ENCODE results near the gene ACTBL2.
"Not testable (repeated sequence)": the region's sequence is repeated elsewhere in the genome, so short reads cannot be mapped to it uniquely, and the experiment has no call there.

Gene ACTBL2

GRCh38 chr5:57482671-57483106, at the start of gene ACTBL2:
ACTBL2 (minus strand) TSS chr5:57482811; CDS start chr5:57482707, 104 bp downstream.
- no peak for DNase-seq (ENCODE audit: low read depth in 2 of 2)

GRCh38 chr5:57531333-57531732, 48.7 kb upstream of the ACTBL2 start:
- no peak for DNase-seq (ENCODE audit: low read depth in 2 of 2)

- DNase-seq (ENCODE audit: low read depth in 2 of 2) = no peak
Observed at GRCh38 chr5:57529864-57530263, 47.3 kb upstream of the ACTBL2 start.

- DNase-seq (ENCODE audit: low read depth in 2 of 2) = no peak
Observed at GRCh38 chr5:57527870-57528269, 45.3 kb upstream of the ACTBL2 start.

- DNase-seq (ENCODE audit: low read depth in 2 of 2) = no peak
Observed at GRCh38 chr5:57524348-57525060, 41.9 kb upstream of the ACTBL2 start.

- DNase-seq (ENCODE audit: low read depth in 2 of 2) = not testable (repeated sequence)
Observed at GRCh38 chr5:57522477-57522876, 39.9 kb upstream of the ACTBL2 start.

GRCh38 chr5:57518415-57518814, 35.8 kb upstream of the ACTBL2 start:
- not testable (repeated sequence) for DNase-seq (ENCODE audit: low read depth in 2 of 2)

GRCh38 chr5:57517250-57517649, 34.6 kb upstream of the ACTBL2 start:
- DNase-seq (ENCODE audit: low read depth in 2 of 2) = no peak

- no peak for DNase-seq (ENCODE audit: low read depth in 2 of 2)
Observed at GRCh38 chr5:57513785-57514184, 31.2 kb upstream of the ACTBL2 start.

GRCh38 chr5:57511321-57511720, 28.7 kb upstream of the ACTBL2 start:
- DNase-seq (ENCODE audit: low read depth in 2 of 2) = no peak

GRCh38 chr5:57509501-57510260, 27.1 kb upstream of the ACTBL2 start:
- no peak for DNase-seq (ENCODE audit: low read depth in 2 of 2)

GRCh38 chr5:57508211-57508610, 25.6 kb upstream of the ACTBL2 start:
- DNase-seq (ENCODE audit: low read depth in 2 of 2) = no peak

GRCh38 chr5:57505272-57506200, 22.9 kb upstream of the ACTBL2 start:
- DNase-seq (ENCODE audit: low read depth in 2 of 2) = no peak

GRCh38 chr5:57504357-57504756, 21.7 kb upstream of the ACTBL2 start:
- DNase-seq (ENCODE audit: low read depth in 2 of 2) = no peak

GRCh38 chr5:57503433-57503832, 20.8 kb upstream of the ACTBL2 start:
- DNase-seq (ENCODE audit: low read depth in 2 of 2) = no peak

- DNase-seq (ENCODE audit: low read depth in 2 of 2) = no peak
Observed at GRCh38 chr5:57501414-57502201, 19.0 kb upstream of the ACTBL2 start.

GRCh38 chr5:57499262-57500050, 16.8 kb upstream of the ACTBL2 start:
- no peak for DNase-seq (ENCODE audit: low read depth in 2 of 2)

GRCh38 chr5:57497733-57498132, 15.1 kb upstream of the ACTBL2 start:
- no peak for DNase-seq (ENCODE audit: low read depth in 2 of 2)

GRCh38 chr5:57495285-57496086, 12.9 kb upstream of the ACTBL2 start:
- DNase-seq (ENCODE audit: low read depth in 2 of 2) = no peak

Measured in stimulated activated CD8-positive, alpha-beta memory T cell treated with anti-CD3 and anti-CD28 coated beads, Interleukin-2, amount 100 ng/mL, for 1 hour (primary cell).